Osteocyte (in vitro differentiated cells): ENCODE measurements around the gene SIGMAR1. TPM values are rescaled to one million over a fixed set of nuclear protein-coding genes. Genes with fewer than 3 reads are reported as not detected.

Experiments used
- DNase-seq: peaks from one replicate; pipeline ENCODE4 v3.0.0; 2021; ENCODE audit warnings: mixed read lengths; ENCODE audit not compliant: unreplicated experiment; ENCODE audit errors: extremely low spot score
- H3K27ac Mint-ChIP-seq: one replicate; pipeline ENCODE4 v1.8.0; 2021; ENCODE audit warnings: mild to moderate bottlenecking, mixed read lengths; ENCODE audit not compliant: unreplicated experiment
- H3K27me3 Mint-ChIP-seq: one replicate; pipeline ENCODE4 v1.8.0; 2021; ENCODE audit warnings: mixed read lengths; ENCODE audit not compliant: unreplicated experiment
- H3K36me3 Mint-ChIP-seq: one replicate; pipeline ENCODE4 v1.8.0; 2021; ENCODE audit warnings: mixed read lengths; ENCODE audit not compliant: unreplicated experiment
- H3K4me1 Mint-ChIP-seq: one replicate; pipeline ENCODE4 v1.8.0; 2021; ENCODE audit warnings: mixed read lengths; ENCODE audit not compliant: unreplicated experiment
- H3K4me3 Mint-ChIP-seq: one replicate; pipeline ENCODE4 v1.8.0; 2021; ENCODE audit warnings: mild to moderate bottlenecking, moderate library complexity, mixed read lengths; ENCODE audit not compliant: unreplicated experiment
- H3K9me3 Mint-ChIP-seq: one replicate; pipeline ENCODE4 v1.8.0; 2021; ENCODE audit warnings: mixed read lengths; ENCODE audit not compliant: unreplicated experiment
- CTCF ChIP-seq: fragments of 200-600 bp; sonication (generic); IDR thresholded peaks from 2 replicates; pipeline ENCODE4 v1.5.0; 2021; ENCODE audit warnings: antibody characterized with exemption, mild to moderate bottlenecking, moderate library complexity
- total RNA-seq: library from RNA; stranded (reverse); gene quantifications from 2 replicates; pipeline ENCODE4 v1.2.1, GENCODE V29; 2021

Gene SIGMAR1
- total RNA-seq, 1 donor from 2014 or later, result 71.9 TPM

GRCh38 chr9:34655394-34655793, 17.8 kb upstream of the SIGMAR1 start:
- H3K36me3 Mint-ChIP-seq, result no peaks in the 10 kb centered on the region
- no peak overlapping the region for H3K4me3 Mint-ChIP-seq
- H3K27ac Mint-ChIP-seq, result peak overlapping the region; percentile 50
- DNase-seq, result no peak
- no peak for TF ChIP-seq CTCF
- peaks cover 46% of the 10 kb centered on the region for H3K4me1 Mint-ChIP-seq
- no peaks in the 10 kb centered on the region for H3K9me3 Mint-ChIP-seq
- no peaks in the 10 kb centered on the region for H3K27me3 Mint-ChIP-seq

- H3K4me1 Mint-ChIP-seq, result peaks cover 46% of the 10 kb centered on the region
- peak overlapping the region; percentile 62 for H3K27ac Mint-ChIP-seq
- H3K36me3 Mint-ChIP-seq, result peaks cover 3% of the 10 kb centered on the region
- peak; percentile 88 for DNase-seq
- H3K4me3 Mint-ChIP-seq, result peak overlapping the region; percentile 41
- no peaks in the 10 kb centered on the region for H3K27me3 Mint-ChIP-seq
- TF ChIP-seq CTCF, result no peak
- H3K9me3 Mint-ChIP-seq, result no peaks in the 10 kb centered on the region
Observed at GRCh38 chr9:34654323-34655051, 16.9 kb upstream of the SIGMAR1 start.

GRCh38 chr9:34653151-34654072, 15.8 kb upstream of the SIGMAR1 start:
- TF ChIP-seq CTCF, result no peak
- H3K27ac Mint-ChIP-seq, result peak overlapping the region; percentile 78
- H3K9me3 Mint-ChIP-seq, result no peaks in the 10 kb centered on the region
- no peaks in the 10 kb centered on the region for H3K27me3 Mint-ChIP-seq
- peaks cover 48% of the 10 kb centered on the region for H3K4me1 Mint-ChIP-seq
- no peak for DNase-seq
- peaks cover 10% of the 10 kb centered on the region for H3K36me3 Mint-ChIP-seq
- peak overlapping the region; percentile 77 for H3K4me3 Mint-ChIP-seq

GRCh38 chr9:34652602-34653000, 15.0 kb upstream of the SIGMAR1 start:
- TF ChIP-seq CTCF, result no peak
- Mint-ChIP-seq H3K4me3 (peak overlapping the region; percentile 77), H3K9me3 (no peaks in the 10 kb centered on the region), H3K36me3 (peaks cover 12% of the 10 kb centered on the region), H3K27me3 (no peaks in the 10 kb centered on the region), H3K4me1 (peaks cover 53% of the 10 kb centered on the region), H3K27ac (peak overlapping the region; percentile 78)
- no peak for DNase-seq
